Peyer's patch (tissue), 4 donors: ENCODE data around the gene OR10A2.

ENCODE experiments used
- CTCF ChIP-seq, 6 experiments: fragments of 450-650 bp in 4 of 6; fragments of 200-600 bp in 2 of 6; sonication (generic) in 1 of 6; IDR thresholded peaks; one replicate each; pipeline ENCODE4 v1.5.1; 2017 to 2019; ENCODE audit warnings: antibody characterized with exemption in 6 of 6, mild to moderate bottlenecking in 3 of 6, moderate library complexity in 1 of 6
- POLR2A ChIP-seq, 2 donors: fragments of 450-650 bp; IDR thresholded peaks; one replicate each; pipeline ENCODE4 v1.5.1; 2017; ENCODE audit warnings: antibody characterized with exemption in 2 of 2, mild to moderate bottlenecking in 2 of 2, moderate library complexity in 2 of 2

GRCh38 chr11:6862961-6863360 lies at the start of gene OR10A2:
- TF ChIP-seq CTCF (IDR thresholded peaks at IDR 0.05) (no peak), POLR2A (IDR thresholded peaks at IDR 0.05) (no peak)
